H9 (cell line): ENCODE measurements around the gene SEMA3D. TPM values are rescaled to one million over a fixed set of nuclear protein-coding genes. Genes with fewer than 3 reads are reported as not detected.

Experiments used
- DNase-seq: peaks from one replicate; pipeline ENCODE4 v3.0.0-alpha.2; 2017
- H2AFZ ChIP-seq: one replicate; pipeline ENCODE4 v1.6.1; 2013; ENCODE audit warnings: mild to moderate bottlenecking, low read length, control low read depth, moderate library complexity
- H2AK5ac ChIP-seq: 2 replicates; pipeline ENCODE4 v1.6.1; 2013; ENCODE audit warnings: low read length, control low read depth, mixed read lengths; ENCODE audit not compliant: insufficient read length
- H2BK120ac ChIP-seq: one replicate; pipeline ENCODE4 v1.6.1; 2013; ENCODE audit warnings: low read depth, mild to moderate bottlenecking, low read length, control low read depth, inconsistent platforms; ENCODE audit not compliant: poor library complexity, severe bottlenecking
- H2BK12ac ChIP-seq: 2 replicates; pipeline ENCODE4 v1.6.1; 2013; ENCODE audit warnings: low read length, control low read depth, mixed read lengths, low read depth; ENCODE audit not compliant: insufficient read length
- H2BK15ac ChIP-seq: 2 replicates; pipeline ENCODE4 v1.6.1; 2013; ENCODE audit warnings: low read depth, low read length, control low read depth
- H2BK20ac ChIP-seq: one replicate; pipeline ENCODE4 v1.6.1; 2013; ENCODE audit warnings: low read depth, mild to moderate bottlenecking, low read length, control low read depth, inconsistent platforms; ENCODE audit not compliant: poor library complexity, severe bottlenecking
- H2BK5ac ChIP-seq: 2 replicates; pipeline ENCODE4 v1.6.1; 2013; ENCODE audit warnings: low read length, control low read depth, mixed read lengths; ENCODE audit not compliant: insufficient read length
- H3K14ac ChIP-seq: 2 replicates; pipeline ENCODE4 v1.6.1; 2013; ENCODE audit warnings: low read length, control low read depth; ENCODE audit not compliant: insufficient read depth
- H3K18ac ChIP-seq: 2 replicates; pipeline ENCODE4 v1.6.1; 2013; ENCODE audit warnings: low read depth, mild to moderate bottlenecking, mixed read lengths, low read length, control low read depth; ENCODE audit not compliant: insufficient read length
- H3K23ac ChIP-seq: 2 replicates; pipeline ENCODE4 v1.6.1; 2013; ENCODE audit warnings: low read length, control low read depth, mixed read lengths, low read depth; ENCODE audit not compliant: insufficient read length
- H3K23me2 ChIP-seq: 2 replicates; pipeline ENCODE4 v1.6.1; 2013; ENCODE audit warnings: low read depth, mild to moderate bottlenecking, mixed read lengths, low read length, control low read depth; ENCODE audit not compliant: insufficient read length, poor library complexity, severe bottlenecking
- H3K27ac ChIP-seq: 2 replicates; pipeline ENCODE4 v1.5.1; 2013; ENCODE audit warnings: low read length, control low read depth, mixed read lengths, low read depth; ENCODE audit not compliant: insufficient read length
- H3K27me3 ChIP-seq: 2 replicates; pipeline ENCODE4 v1.6.1; 2013; ENCODE audit warnings: low read length, control low read depth, inconsistent platforms; ENCODE audit not compliant: insufficient read depth
- H3K4ac ChIP-seq: 2 replicates; pipeline ENCODE4 v1.6.1; 2013; ENCODE audit warnings: low read depth, mild to moderate bottlenecking, control low read depth, inconsistent platforms, low read length, moderate library complexity
- H3K4me1 ChIP-seq: 2 replicates; pipeline ENCODE4 v1.6.1; 2013; ENCODE audit warnings: low read length, control low read depth, inconsistent platforms; ENCODE audit not compliant: insufficient read depth
- H3K4me2 ChIP-seq: 2 replicates; pipeline ENCODE4 v1.6.1; 2013; ENCODE audit warnings: low read length, control low read depth, mixed read lengths; ENCODE audit not compliant: insufficient read length, insufficient read depth
- H3K56ac ChIP-seq: 2 replicates; pipeline ENCODE4 v1.6.1; 2013; ENCODE audit warnings: low read depth, mild to moderate bottlenecking, mixed read lengths, low read length, control low read depth; ENCODE audit not compliant: insufficient read length
- H3K79me1 ChIP-seq: 2 replicates; pipeline ENCODE4 v1.6.1; 2013; ENCODE audit warnings: low read depth, mild to moderate bottlenecking, moderate library complexity, low read length, control low read depth, inconsistent platforms; ENCODE audit not compliant: insufficient read depth, poor library complexity, severe bottlenecking
- H3K79me2 ChIP-seq: 2 replicates; pipeline ENCODE4 v1.6.1; 2013; ENCODE audit warnings: low read length, control low read depth, inconsistent platforms; ENCODE audit not compliant: insufficient read depth
- H3K9ac ChIP-seq: 2 replicates; pipeline ENCODE4 v1.6.1; 2013; ENCODE audit warnings: low read length, control low read depth, mixed read lengths; ENCODE audit not compliant: insufficient read length; ENCODE audit errors: extremely low read depth
- H3K9me3 ChIP-seq: one replicate; pipeline ENCODE4 v1.6.1; 2013; ENCODE audit warnings: low read depth, low read length, inconsistent platforms; ENCODE audit not compliant: control insufficient read depth
- H3T11ph ChIP-seq: one replicate; pipeline ENCODE4 v1.6.1; 2013; ENCODE audit warnings: mild to moderate bottlenecking, low read length, control low read depth, inconsistent platforms
- H4K20me1 ChIP-seq: one replicate; pipeline ENCODE4 v1.6.1; 2013; ENCODE audit not compliant: control insufficient read depth, insufficient read length, insufficient read depth
- H4K5ac ChIP-seq: 2 replicates; pipeline ENCODE4 v1.6.1; 2013; ENCODE audit warnings: low read depth, mild to moderate bottlenecking, mixed read lengths, low read length, control low read depth; ENCODE audit not compliant: insufficient read length
- H4K8ac ChIP-seq: replicated peaks from 2 replicates; pipeline ENCODE4 v1.6.1; 2013; ENCODE audit warnings: low read length, control low read depth, mixed read lengths, low read depth; ENCODE audit not compliant: insufficient read length
- H4K91ac ChIP-seq: 2 replicates; pipeline ENCODE4 v1.6.1; 2013; ENCODE audit warnings: low read depth, mild to moderate bottlenecking, moderate library complexity, mixed read lengths, low read length, control low read depth; ENCODE audit not compliant: insufficient read length
- H3K27ac Mint-ChIP-seq, 3 experiments: 2 replicates in 2 of 3; 3 replicates in 1 of 3; pipeline ENCODE4 v1.8.0; 2020 to 2021; ENCODE audit warnings: mixed read lengths in 3 of 3, mild to moderate bottlenecking in 1 of 3, moderate library complexity in 1 of 3
- H3K27me3 Mint-ChIP-seq: 2 replicates; pipeline ENCODE4 v1.8.0; 2021; ENCODE audit warnings: low read depth, mild to moderate bottlenecking, moderate library complexity, mixed read lengths
- H3K36me3 Mint-ChIP-seq, 3 experiments: 2 replicates in 2 of 3; 3 replicates in 1 of 3; pipeline ENCODE4 v1.8.0; 2020 to 2021; ENCODE audit warnings: low read depth in 3 of 3, mixed read lengths in 3 of 3; ENCODE audit not compliant: insufficient read depth in 1 of 3
- H3K4me1 Mint-ChIP-seq, 2 experiments: 2 replicates each; pipeline ENCODE4 v1.8.0; 2020; ENCODE audit warnings: mixed read lengths in 2 of 2
- H3K4me3 Mint-ChIP-seq, 2 experiments: 2 replicates in 1 of 2; 3 replicates in 1 of 2; pipeline ENCODE4 v1.8.0; 2020 to 2021; ENCODE audit warnings: mild to moderate bottlenecking in 2 of 2, mixed read lengths in 2 of 2, moderate library complexity in 1 of 2
- H3K9me3 Mint-ChIP-seq, 2 experiments: 2 replicates in 1 of 2; 3 replicates in 1 of 2; pipeline ENCODE4 v1.8.0; 2020; ENCODE audit warnings: mild to moderate bottlenecking in 2 of 2, mixed read lengths in 2 of 2, moderate library complexity in 1 of 2
- CTCF ChIP-seq: fragments of 200-600 bp; sonication (generic); conservative IDR thresholded peaks from 3 replicates; pipeline ENCODE4 v1.8.0; 2021; ENCODE audit warnings: antibody characterized with exemption, mild to moderate bottlenecking
- WGBS: extraction: QIAGEN DNeasy Blood & Tissue Kit; methylation state at CpG from one replicate; pipeline ENCODE4 v1.1.7; 2013; ENCODE audit warnings: missing lambda C conversion rate, low lambda C conversion rate, mixed read lengths; ENCODE audit not compliant: insufficient read length; ENCODE audit errors: extremely low coverage; 5-methylcytosine and 5-hydroxymethylcytosine counted together
- total RNA-seq: library from RNA; stranded (reverse); gene quantifications from 2 replicates; pipeline ENCODE4 v1.2.1, GENCODE V29; 2021

SEMA3D gene
- total RNA-seq, 1 experiment from 2014 or later: 5.4 TPM

GRCh38 chr7:85094046-85094725, 92.7 kb downstream of the SEMA3D start:
- Mint-ChIP-seq H3K4me3 (no peak overlapping the region), H3K27ac (no peak overlapping the region; a peak in 1 of 7 replicates), H3K4me1 (no peaks in the 10 kb centered on the region), H3K36me3 (no peaks in the 10 kb centered on the region), H3K27me3 (no peaks in the 10 kb centered on the region), H3K9me3 (no peaks in the 10 kb centered on the region)
- no peak overlapping the region for H3K4ac ChIP-seq
- no peak for DNase-seq
- H4K20me1 ChIP-seq: no peaks in the 10 kb centered on the region
- H3K9ac ChIP-seq: no peak overlapping the region
- H2BK15ac ChIP-seq: no peak overlapping the region
- H2AK5ac ChIP-seq: no peak overlapping the region
- no peak overlapping the region for H3K14ac ChIP-seq
- H4K8ac ChIP-seq: no peak overlapping the region
- H3K56ac ChIP-seq: no peak overlapping the region
- no peak overlapping the region for H2BK12ac ChIP-seq
- no peak overlapping the region for H4K5ac ChIP-seq
- no peaks in the 10 kb centered on the region for H3K9me3 ChIP-seq
- no peak overlapping the region for H4K91ac ChIP-seq
- H3K79me1 ChIP-seq: no peaks in the 10 kb centered on the region
- H2BK5ac ChIP-seq: no peak overlapping the region
- H3K23me2 ChIP-seq: no peaks in the 10 kb centered on the region
- no CpG with 5 or more reads among the region's 3 CpGs for WGBS
- no peak overlapping the region for H3K4me2 ChIP-seq
- no peak overlapping the region for H2AFZ ChIP-seq
- H2BK120ac ChIP-seq: no peak overlapping the region
- H3K27me3 ChIP-seq: no peaks in the 10 kb centered on the region
- H2BK20ac ChIP-seq: no peak overlapping the region
- H3K27ac ChIP-seq: no peak overlapping the region
- no peak overlapping the region for H3T11ph ChIP-seq
- no peak for TF ChIP-seq CTCF
- H3K23ac ChIP-seq: no peak overlapping the region
- no peaks in the 10 kb centered on the region for H3K79me2 ChIP-seq
- no peaks in the 10 kb centered on the region for H3K4me1 ChIP-seq
- no peak overlapping the region for H3K18ac ChIP-seq
